Fibroblast of skin of scalp (primary cell): ENCODE data around the gene FRMD4A.
"Not testable (repeated sequence)": the region's sequence is repeated elsewhere in the genome, so short reads cannot be mapped to it uniquely, and the experiment has no call there.

Source experiments
- DNase-seq: peaks from one replicate; pipeline ENCODE4 v3.0.0-alpha.2; 2013

The FRMD4A gene

DNA sequence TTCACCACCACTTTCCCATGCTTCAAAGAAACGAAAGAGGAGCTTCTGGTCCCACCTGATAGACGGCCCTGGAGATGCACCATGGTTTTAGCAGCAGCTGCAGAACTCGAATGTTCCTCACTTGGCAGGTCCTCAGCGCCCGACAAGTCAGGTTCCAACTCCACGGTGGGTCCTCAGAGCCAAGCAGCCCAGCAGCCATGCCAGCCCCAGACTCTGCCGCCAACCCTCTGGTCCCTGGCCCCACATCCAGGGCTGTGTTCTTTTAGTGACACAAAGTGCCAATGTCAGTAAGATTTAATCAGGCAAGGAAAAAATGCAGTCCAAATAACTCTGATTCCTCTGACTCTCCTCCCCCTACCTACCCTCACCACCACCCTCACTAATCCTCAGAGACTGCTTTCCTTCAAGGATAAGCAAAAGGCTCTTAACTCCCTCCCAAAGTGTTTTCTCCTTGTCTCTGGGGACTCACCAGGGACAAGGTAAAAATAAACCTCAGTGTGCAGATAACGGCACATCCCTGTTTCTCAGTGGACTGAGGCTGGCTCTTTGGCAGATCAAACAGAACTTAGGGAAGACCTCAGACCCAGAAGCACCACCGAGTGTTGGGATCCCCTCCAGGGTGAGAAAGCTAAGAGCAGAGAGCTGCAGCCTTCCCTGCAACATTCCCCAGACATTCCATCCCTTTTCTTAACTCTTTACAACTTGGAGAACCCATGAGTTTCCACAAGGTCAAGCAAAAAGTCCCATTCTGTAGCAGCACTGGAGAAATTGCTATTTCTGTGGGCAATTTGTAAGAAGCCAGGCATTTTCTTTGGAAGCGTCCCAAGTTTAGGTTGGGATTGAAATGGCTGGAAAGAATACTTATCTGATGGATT, 358.9 kb downstream of the FRMD4A start:
- DNase-seq = peak; percentile 95

DNA sequence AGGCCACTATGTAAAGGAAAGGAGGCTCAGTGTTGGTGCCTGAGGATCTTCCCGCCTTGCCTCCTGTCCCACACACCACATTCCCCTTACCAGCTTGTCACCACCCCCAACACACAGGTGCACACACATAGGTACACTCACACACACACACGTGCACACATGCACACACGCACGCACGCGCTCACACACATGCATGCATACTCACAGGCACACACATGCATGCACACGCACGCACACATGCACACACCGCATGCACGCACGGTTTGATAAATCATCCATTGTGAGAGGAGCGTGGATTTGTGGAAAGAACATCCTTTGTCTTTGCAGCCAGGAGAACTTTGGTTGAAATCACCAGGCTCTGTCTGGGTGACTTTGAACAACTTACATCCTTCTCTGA, 359.8 kb downstream of the FRMD4A start:
- no peak for DNase-seq

DNA sequence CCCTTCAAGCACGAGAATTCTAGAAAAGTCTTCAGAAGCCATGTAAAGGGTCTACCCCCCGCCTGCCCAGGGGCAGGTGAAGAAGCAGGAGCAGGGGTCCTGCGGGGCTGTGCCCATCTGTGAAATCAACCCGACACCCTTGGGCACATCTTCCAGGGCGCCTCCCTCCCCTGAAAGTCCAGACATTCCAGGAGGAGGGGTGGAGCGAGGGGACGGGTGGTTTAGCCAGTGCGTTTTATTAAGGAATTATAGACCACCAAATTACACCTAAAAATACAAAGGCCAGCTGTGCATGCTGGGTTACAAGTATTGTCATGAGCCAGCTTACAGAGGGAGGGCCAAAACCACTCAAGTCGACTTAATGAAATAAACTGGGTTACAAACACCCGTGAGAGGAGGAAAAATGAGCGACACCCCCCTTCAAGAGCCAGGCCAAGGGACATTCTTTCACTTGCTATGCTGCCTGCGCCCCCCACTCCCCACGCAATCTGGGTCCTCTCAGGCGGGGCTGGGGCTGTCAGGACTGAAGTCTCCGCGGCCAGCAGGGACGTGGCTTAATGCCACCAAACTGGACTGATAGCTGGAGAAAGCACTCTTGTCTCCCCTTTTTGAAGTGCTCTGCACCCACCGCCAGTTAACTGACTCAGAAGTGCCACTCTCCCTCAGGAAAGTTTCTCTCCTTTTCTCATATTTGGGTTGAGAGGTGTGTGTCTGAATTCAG, 360.3 kb downstream of the FRMD4A start:
- no peak for DNase-seq

DNA sequence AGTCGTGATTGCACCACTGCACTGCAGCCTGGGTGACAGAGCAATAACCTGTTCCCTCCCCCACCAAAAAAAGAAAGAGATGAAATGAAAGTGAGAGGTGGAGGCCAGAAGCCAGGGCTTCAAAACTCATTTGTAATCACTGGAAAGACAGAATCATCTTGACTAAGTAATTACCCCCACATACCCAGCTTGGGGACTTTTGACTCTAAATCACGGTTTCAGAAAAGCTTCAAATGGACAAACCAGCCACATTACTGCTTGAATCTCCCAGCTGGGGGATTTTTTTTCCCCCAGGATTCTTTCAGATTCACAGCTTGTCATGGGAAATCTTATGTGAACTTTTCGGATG, 361.0 kb downstream of the FRMD4A start:
- no peak for DNase-seq

DNA sequence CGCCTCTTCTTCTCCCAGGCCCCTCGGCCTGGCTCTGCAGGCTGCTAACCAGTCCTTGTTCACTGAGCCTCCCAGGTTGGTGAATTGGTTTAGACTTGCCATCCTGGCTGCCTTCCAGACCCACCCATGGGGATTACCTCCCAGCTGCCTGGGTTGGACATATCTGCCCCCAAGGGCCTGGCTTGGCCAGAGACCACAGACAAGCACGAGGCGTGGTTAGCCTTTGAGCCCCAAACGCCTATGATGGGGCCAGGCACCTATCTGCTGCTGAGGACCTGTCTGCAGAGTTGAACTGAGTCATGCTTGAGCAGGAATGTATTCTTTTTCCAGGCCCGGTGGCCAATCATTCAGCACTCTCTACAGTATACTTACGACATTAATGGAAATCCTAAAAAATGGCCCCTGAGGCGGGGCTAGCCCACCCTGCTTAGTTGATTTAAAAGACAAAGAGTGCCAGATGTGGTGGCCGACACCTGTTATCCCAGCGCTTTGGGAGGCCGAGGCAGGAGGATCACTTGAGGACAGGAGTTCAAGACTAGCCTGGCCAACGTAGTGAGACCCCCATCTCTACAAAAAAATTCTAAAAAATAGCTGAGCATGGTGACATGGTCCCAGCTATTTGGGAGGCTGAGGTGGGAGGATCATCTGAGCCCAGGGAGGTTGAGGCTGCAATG, 361.5 kb downstream of the FRMD4A start:
- DNase-seq = no peak

DNA sequence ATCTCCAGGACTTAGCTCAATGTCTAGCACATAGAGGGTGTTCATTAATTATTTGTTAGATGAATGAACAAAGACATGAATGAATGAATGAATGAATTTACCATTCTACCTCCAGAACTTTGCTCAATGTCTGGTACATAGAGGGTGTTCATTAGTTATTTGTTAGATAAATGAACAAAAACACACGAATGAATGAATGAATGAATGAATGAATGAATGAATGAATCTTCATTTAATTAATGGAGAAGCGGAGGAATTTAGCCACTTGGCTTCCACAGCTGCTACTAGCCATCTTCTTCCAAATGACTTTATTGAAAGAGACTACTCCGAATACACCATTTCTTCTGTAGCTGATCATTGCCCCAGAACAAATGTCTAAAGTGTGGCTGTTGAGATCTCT, 368.9 kb downstream of the FRMD4A start:
- no peak for DNase-seq

DNA sequence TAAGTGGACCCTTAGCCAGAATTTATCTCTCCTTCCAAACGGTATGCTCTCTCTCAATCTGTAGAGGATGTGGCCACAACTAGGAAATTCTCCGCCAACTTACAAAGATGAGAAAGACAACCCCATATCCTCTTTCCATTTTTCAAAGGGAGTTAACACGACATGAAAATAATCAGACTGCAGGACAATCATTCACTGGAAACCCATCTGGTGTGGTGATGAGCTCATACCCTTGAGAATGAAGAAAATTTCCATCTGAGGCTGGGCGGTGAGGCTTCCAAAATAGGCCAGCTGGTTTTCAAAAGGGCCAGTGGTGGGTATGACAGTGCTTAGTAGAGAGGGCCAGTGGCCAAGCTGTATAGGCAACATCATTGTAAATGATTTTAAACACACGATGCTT, 369.6 kb downstream of the FRMD4A start:
- DNase-seq = peak; percentile 96

DNA sequence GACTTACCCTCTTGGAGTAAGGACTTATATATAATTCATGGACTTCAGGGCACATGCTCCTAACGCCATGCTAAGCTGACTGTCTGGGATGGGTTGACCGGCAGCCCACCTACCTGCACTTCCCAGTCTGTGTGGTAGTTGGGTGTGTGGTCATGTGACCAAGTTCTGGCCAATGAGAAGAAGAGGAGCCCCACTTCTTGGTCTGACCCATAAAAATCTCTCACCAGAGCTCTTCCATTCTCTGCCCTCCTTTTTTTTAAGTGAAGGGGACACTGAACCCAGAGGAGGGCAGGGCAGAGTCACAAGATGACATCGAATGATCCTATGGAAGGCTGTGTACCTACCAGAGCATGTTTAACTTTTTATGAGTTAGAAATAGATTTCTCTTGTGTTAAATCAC, 370.1 kb downstream of the FRMD4A start:
- DNase-seq = no peak

DNA sequence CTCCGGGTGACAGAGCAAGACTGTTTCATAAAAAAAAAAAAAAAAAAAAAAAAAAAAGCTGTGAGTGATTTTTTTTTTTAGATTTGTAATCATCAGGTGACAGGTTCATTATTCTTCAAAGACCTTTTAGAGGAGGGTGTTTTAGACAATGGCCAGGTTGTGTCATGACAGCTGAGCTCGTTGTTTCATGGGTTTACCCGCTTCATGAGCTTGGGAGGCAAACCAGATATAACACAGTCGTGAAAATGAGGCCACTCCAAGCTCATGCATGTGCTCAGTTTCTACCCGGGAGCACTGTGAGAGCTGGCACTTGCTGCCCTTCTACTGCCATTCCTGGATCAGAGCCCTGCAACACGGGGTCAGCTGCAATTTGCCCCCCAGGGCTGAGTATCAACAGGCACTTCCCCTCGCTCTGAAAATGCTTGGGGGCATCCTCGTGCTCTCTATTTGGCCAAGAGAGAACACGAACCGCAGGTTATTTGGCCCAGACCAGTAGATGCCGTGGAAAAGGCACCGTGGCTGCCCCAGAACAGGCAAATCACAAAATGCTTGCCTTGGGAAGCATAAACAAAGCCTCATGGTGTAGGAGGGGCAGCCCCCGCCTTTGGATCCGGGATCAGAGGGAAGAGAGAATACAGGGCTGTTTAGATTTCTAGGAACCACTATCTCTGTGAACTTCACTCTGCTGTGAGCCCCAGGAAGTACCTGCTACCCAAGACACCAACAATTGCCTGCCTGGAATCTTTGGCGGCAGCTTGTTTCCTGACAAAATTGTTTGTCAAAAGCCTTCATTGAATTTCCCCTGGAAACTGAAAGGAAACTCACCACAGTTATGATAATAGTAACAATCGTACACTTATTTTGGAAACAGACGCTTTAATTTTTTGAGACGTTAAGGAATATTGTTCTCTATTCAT, 371.0 kb downstream of the FRMD4A start:
- no peak for DNase-seq

DNA sequence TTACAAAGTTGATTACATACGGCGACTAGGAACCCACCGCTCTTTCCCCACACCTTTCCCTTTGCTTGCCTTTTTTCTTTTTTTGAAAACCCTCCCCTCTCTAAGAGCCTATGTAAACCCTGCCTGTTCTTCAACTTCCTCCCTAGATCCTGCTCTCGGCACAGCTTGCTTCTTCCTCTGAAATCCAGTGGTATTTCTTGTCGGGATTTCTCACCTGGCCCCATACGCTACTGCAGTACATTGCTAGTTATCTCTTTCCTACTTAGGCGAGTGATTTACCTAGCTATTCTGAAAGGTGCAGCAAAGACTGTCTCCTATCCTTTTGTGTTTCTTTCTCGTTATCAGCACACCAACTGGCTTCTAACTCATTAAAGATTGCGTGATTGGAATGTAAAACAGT, 372.9 kb downstream of the FRMD4A start:
- DNase-seq = no peak

DNA sequence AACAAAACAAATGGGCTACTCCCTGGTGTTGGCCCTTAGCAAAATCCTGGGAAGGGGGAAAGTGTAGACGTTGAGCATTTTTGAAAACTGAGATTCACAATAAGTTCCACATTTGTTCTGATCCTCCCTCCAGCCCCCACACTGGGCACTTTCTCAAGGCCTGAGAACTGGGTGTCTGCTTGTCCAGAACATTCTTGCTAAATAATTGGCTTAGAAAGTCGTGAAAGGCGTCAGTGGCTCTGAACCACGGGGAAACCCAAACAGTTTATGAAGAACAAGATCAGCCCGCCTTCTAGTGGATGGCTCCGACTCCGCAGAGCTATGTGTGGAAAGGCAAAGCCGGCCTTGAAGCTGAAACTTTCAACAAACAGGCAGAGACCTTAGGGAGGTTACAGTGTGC, 373.9 kb downstream of the FRMD4A start:
- peak; percentile 68 for DNase-seq

DNA sequence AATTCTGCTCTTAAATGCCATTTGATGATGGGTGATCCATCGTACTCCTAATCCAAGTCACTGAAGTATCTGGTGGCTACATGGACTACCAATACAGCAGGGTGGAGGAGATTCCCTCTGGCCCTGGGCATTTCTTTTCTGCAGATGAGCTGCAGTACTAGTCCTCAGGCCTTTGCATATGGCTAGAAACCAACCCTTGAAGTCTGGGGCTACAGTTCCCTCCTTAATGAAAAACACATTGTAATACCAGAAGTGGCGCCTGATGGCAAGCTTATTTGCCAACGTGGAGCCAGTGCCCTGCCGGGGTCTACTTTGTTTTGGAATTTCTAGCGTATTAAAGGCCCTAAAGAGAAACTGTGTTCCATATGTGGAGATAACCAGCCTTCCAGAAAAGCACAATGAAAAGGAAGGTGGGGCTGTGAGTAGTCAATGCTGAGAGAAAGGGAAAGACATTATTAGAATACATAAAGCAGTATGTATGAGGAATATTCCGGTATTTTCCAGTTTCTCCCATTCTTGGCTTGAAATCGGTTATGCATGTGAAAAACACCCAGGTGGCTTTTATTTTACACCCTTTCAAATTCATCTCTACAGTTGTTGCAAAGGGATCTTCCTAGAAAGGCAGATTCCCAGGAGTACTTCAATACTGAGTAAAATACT, 375.2 kb downstream of the FRMD4A start:
- peak; percentile 53 for DNase-seq

DNA sequence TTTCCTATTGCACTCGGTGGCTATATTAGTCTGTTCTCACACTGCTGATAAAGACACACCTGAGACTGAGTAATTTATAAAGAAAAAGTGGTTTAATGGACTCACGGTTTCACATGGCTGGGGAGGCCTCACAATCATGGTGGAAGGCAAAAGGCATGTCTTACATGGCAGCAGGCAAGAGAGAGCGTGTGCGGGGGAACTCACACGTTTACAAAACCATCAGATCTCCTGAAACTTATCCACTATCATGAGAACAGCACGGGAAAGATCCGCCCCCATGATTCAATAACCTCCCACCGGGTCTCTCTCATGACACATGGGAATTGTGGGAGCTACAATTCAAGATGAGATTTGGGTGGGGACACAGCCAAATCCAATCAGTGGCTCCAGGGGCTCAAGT, 376.5 kb downstream of the FRMD4A start:
- not testable (repeated sequence) for DNase-seq

DNA sequence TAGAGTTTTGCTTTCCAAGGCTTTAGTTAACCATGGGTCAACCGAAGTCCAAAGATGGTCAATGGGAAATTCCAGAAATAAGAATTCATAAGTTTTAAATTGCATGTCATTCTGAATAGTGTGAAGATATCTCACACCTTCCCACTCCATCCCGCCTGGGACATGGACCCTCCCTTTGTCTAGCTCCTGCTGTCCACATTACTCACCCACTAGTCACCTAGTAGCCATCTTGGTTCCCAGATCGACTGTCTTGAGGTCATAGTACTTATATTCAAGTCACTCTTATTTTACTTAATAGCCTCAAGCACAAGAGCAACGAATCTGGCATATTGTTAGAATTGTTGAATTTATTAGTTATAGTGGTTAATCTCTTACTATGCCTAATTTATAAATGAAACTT, 377.4 kb downstream of the FRMD4A start:
- DNase-seq = no peak

DNA sequence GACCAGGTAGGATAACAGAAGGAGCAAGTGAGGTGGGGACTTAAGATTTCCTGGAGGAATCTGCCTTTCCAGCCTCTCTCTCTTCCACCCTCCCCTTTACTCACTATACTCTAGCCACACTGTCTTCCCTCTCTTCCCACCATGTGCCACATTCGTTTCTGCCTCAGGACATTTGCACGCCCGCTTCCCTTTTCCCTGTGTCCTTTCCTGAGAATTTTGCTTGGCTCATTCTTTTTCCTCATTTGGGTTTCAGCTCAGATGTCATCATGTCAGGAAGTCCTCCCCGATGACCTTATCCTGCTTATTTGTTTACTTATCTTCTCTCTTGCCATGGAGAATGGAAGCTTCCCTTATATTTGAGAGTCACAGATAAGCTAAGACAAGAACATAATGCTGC, 380.2 kb downstream of the FRMD4A start:
- no peak for DNase-seq

DNA sequence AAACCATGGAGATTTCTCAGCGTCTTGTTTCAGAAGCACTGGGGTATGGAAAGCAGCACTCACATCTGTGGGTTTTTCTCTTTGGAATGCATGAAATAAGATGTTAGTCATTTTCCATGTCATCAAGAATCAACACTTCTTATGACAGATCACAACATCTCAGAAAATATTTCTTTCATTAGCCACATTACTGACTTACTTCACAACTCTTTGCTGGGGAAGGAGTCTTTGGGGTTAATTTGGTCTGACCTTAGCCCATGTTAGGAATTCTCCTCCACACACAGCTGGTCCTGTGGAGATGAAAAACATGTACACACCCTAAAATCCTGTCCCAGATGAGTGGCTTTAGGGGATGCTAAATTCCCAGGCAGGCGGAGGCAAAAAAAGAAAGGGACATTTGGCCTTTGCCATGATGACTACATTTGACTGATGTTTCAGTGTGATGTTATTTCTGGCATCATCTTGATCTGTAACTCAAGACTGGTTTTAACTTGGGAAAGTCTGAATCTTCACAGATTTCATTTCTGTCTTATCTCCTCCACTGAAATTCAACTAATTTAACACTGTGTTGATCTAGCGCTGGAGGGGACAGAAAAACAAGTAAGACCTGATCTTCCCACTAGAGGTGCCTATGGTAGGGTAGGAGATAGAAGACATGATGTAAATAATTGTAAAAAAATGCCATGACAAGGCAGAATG, 380.7 kb downstream of the FRMD4A start:
- DNase-seq = peak; percentile 99

DNA sequence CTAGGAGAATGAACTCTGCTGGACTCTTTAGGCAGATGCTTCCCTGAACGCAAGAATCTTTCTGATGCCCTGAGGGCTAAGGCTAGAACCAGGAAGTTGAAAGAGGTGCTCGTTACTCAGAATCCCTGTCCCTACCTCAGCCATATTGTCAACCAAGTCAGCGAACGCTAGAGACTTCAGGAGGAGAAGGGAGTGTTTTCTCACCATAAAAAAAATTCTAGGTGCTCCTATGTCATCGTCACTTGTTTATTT, 384.6 kb downstream of the FRMD4A start:
- DNase-seq = no peak

DNA sequence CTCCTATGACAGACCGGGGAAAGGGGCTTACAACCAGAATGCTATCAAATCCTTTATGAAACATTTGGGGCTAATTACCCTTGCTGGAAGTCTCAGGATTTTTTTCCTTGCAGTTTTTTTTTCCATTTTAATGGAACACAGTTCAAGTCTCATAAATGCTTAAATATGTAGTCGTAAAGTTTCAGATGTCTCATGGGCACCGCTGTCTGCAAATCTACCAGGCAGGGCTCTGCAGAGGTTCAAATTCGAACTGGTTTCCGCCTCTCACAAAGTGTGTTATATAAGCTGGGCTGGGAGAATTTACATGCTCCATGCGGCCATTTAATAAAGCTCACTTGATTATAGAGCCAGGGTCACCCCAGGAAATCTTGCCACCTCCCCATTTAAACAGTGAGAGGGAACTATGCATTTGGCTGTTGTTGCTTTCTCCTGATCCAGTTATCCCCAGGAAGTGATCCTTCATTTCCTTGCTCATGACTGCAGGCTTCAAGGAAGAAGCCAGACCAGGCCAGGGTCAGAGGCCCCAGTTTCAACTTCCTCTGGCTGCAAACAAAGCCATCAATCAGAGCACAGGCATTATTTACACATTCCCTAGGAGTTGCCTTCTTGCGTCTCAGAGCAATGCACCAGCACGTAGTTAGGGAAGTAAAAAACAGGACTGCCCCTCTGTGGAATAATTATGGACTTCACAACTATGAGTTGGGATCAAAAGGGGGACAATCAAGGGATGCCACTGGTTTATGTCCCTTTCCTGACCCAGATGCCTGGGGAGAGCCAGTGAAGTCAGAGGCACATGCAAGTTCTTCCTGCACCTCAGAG, 385.1 kb downstream of the FRMD4A start:
- no peak for DNase-seq

DNA sequence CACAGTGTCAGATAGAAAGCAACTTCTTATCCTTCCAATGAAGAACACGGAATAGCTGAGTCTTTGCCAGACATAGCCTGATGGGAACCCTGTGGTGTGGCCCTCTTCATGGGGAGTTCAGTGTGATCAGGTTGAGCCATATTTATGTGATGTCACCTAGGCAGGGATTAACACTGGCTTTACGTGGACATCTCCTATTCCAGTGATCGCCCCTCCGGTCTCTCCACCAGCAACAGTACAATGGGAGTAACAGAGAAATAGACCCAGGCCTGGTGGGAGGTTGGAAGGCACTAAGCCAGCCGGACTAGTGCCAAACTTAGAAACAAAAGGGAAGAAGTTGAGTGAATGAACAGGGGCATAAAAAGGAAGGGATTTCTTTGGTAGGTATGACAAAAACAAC, 385.9 kb downstream of the FRMD4A start:
- DNase-seq = no peak

DNA sequence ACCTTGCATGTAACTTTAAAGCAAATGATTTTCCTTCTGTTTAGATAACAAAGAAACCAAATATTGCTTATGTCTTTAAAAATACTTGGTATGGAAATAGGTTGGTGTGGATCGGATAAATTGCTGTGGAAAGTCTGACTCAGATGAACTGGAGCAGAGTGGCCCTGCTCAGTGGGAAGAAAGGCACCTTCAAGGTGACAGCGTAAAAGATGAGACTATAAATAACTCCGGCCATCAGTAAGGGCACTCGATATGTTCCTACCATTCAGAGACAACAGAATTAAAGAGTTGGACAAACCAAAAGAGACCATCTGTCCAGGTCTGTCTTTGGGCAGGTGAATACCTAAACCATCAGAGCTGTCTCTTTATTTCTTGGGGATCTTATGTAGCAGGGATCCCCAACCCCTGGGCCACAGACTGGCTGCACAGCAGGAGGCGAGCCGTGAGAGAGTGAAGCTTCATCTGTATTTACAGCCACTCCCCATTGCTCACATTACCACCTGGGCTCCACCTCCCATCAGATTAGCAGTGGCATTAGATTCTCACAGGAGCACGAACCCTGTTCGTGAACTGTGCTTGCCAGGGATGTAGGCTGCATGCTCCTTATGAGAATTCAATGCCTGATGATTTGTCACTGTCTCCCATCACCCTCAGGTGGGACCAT, 386.9 kb downstream of the FRMD4A start:
- DNase-seq = no peak
